GM12874 (cell line): ENCODE measurements around the gene ADGRG3.

Source experiments
- TF ChIP-seq, protein P1 (sequence below): IDR thresholded peaks from 2 replicates; pipeline ENCODE4 v1.5.1; 2011; ENCODE audit warnings: low read depth, mild to moderate bottlenecking, control low read depth, low read length, moderate library complexity; ENCODE audit not compliant: insufficient read depth

Gene ADGRG3

GRCh38 chr16:57694231-57694724 is 26.2 kb downstream of the ADGRG3 start:
- TF ChIP-seq, protein P1, sequence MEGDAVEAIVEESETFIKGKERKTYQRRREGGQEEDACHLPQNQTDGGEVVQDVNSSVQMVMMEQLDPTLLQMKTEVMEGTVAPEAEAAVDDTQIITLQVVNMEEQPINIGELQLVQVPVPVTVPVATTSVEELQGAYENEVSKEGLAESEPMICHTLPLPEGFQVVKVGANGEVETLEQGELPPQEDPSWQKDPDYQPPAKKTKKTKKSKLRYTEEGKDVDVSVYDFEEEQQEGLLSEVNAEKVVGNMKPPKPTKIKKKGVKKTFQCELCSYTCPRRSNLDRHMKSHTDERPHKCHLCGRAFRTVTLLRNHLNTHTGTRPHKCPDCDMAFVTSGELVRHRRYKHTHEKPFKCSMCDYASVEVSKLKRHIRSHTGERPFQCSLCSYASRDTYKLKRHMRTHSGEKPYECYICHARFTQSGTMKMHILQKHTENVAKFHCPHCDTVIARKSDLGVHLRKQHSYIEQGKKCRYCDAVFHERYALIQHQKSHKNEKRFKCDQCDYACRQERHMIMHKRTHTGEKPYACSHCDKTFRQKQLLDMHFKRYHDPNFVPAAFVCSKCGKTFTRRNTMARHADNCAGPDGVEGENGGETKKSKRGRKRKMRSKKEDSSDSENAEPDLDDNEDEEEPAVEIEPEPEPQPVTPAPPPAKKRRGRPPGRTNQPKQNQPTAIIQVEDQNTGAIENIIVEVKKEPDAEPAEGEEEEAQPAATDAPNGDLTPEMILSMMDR = no peak

DNA sequence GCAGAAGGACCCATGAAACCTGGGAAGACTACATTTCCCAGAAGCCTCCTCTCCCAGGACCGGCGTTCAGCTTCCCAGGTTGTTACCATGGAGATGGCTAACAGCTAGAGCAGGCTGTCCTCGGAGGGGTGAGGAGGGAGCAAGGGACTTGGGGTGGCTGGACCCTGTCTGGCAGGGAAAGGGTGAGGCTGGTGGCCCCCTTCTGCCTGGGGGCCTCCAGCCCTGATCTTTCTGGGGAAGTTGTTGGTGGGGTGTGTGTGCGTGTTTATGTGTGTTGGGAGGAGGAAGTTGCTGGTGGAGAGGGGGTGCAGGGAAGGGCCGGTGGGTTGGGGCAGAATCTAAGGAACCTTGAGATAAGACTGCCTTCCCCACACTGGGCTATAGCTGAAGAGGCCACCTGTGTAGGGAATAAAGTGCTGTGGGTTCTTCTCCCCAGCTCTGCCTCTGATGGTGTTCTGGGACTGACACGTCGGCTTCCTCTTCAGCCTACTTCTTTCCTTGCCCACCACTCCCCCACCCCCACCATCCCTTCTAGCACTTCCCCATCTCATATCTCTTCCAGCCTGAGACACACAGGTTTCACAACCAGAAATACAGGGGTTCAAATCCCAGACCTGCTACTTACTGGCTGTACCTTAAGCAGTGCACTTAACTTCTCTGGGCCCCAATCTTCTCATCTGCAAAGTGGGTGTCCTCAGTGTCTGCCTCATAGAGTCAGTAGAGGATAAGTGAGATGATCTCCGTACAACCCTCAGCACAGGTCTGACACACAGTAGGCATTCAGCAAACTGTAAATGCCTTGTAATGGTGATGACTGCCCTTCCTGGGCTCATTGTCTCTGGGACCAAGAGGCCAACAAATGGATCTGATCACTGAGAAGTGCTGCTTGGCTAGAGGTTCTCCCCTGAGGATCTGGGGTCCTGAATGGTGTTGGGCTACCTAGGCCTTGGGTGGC is 26.9 kb downstream of the ADGRG3 start, which contains the start of gene DRC7:
Gene DRC7, plus strand, starts transcription at position 82 of the 955 bp plus-strand sequence. CDS start 3,144 bp downstream, outside the sequence.
- TF ChIP-seq, protein P1 = no peak

DNA sequence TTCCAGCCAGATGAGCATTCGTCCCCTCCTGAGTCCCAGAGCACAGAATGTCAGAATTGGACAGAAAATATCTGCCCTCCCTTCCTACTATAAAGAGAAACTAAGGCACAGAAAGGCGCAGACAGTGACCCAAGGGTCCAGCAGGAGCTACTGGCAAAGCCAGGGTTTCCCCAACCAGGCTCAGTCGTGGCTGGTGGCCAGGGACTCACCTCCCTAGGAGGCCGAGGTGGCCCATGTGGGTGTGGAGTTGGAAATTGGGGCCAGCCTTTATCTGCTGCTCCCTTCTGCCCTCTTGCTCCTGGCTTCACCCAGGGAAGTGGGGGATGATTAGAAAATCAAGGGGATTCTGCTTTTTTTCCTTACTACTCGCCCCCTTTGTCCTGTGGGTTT is 27.6 kb downstream of the ADGRG3 start:
- TF ChIP-seq, protein P1 = no peak

- TF ChIP-seq, protein P1 = no peak
These were observed 28.1 kb downstream of the ADGRG3 start for GRCh38 chr16:57696240-57696639.

GRCh38 chr16:57697896-57698537 is 29.9 kb downstream of the ADGRG3 start:
- TF ChIP-seq, protein P1 = no peak

GRCh38 chr16:57698812-57699405 is 30.8 kb downstream of the ADGRG3 start:
- TF ChIP-seq, protein P1 = no peak

- TF ChIP-seq, protein P1 = no peak
These were observed 31.4 kb downstream of the ADGRG3 start for GRCh38 chr16:57699481-57699880.
